ENCODE measurements around the gene RFX7. TPM values are rescaled to one million over a fixed set of nuclear protein-coding genes. Genes with fewer than 3 reads are reported as not detected.

The RFX7 gene
- polyA plus RNA-seq, 2 of the 4 experiments (the other 2 are of a cell fraction), result 11.7 to 14.9 TPM

GRCh38 chr15:56185980-56186379, 57.7 kb downstream of the RFX7 start:
- Histone ChIP-seq H3K4me2 (no peak overlapping the region), H3K27ac (no peak overlapping the region), H3K4me1 (no peaks in the 10 kb centered on the region), H3K9me3 (0 out of 3 replicates have a peak, but pooled peaks cover 4% of the 10 kb centered on the region), H3K4me3 (no peak overlapping the region)
- no peak for ATAC-seq
- TF ChIP-seq KDM1A (IDR thresholded peaks at IDR 0.05; ENCODE audit: low read depth) (no peak), MYC (IDR thresholded peaks at IDR 0.05; ENCODE audit: borderline replicate concordance, low read length) (no peak)
- ChIA-PET CTCF (interaction anchor here (1.3 kb wide), 1 partner anchor 15 kb away, joined by 3 read pairs; no protein-coding TSS in a partner anchor), POLR2A (no interaction called here)
- no peak for FAIRE-seq
- 97% methylated on average over 1 of the region's 1 CpG for WGBS (ENCODE audit: missing lambda C conversion rate)
- no peak for DNase-seq (ENCODE audit: low read depth in 1 of 2, low spot score in 1 of 2)

GRCh38 chr15:56184516-56184915, 59.2 kb downstream of the RFX7 start:
- Histone ChIP-seq H3K4me1 (no peaks in the 10 kb centered on the region), H3K27ac (no peak overlapping the region), H3K4me3 (no peak overlapping the region), H3K4me2 (no peak overlapping the region), H3K9me3 (0 out of 3 replicates have a peak, but pooled peaks cover 4% of the 10 kb centered on the region)
- no peak for DNase-seq (ENCODE audit: low read depth in 1 of 2, low spot score in 1 of 2)
- ATAC-seq, result no peak
- WGBS (ENCODE audit: missing lambda C conversion rate), result 84% methylated on average over 3 of the region's 3 CpGs
- CTCF ChIA-PET, result no interaction called here
- POLR2A ChIA-PET, result no interaction called here
- no peak for FAIRE-seq
- no peak for TF ChIP-seq EP300 (IDR thresholded peaks at IDR 0.05)
- no peak for TF ChIP-seq MYC (IDR thresholded peaks at IDR 0.05; ENCODE audit: borderline replicate concordance, low read length)
- TF ChIP-seq MAX (IDR thresholded peaks at IDR 0.05), result no peak
- TF ChIP-seq PBX3 (IDR thresholded peaks at IDR 0.05), result no peak
- TF ChIP-seq TP53 (CRISPR knock-in tag; IDR thresholded peaks at IDR 0.05), result no peak
- no peak for TF ChIP-seq CBX8 (IDR thresholded peaks at IDR 0.05)
- TF ChIP-seq JUN (IDR thresholded peaks at IDR 0.05), result no peak
- TF ChIP-seq FOSL2 (IDR thresholded peaks at IDR 0.05), result no peak
- TF ChIP-seq FOSL2 (CRISPR knock-in tag; IDR thresholded peaks at IDR 0.05), result no peak
- no peak for TF ChIP-seq RCOR1 (IDR thresholded peaks at IDR 0.05; ENCODE audit: low read depth, low read length)
- no peak for TF ChIP-seq HOXB13 (CRISPR knock-in tag; IDR thresholded peaks at IDR 0.05; ENCODE audit: low read depth)
- no peak for TF ChIP-seq BCL3 (IDR thresholded peaks at IDR 0.05)
- TF ChIP-seq EHF (CRISPR knock-in tag; IDR thresholded peaks at IDR 0.05), result no peak
- TF ChIP-seq HDAC2 (IDR thresholded peaks at IDR 0.05), result no peak

GRCh38 chr15:56180851-56181250, 62.8 kb downstream of the RFX7 start:
- POLR2A ChIA-PET, result no interaction called here
- Histone ChIP-seq H3K4me3 (no peak overlapping the region), H3K9me3 (0 out of 3 replicates have a peak, but pooled peaks cover 4% of the 10 kb centered on the region), H3K4me2 (no peak overlapping the region), H3K27ac (no peak overlapping the region), H3K4me1 (peaks cover 17% of the 10 kb centered on the region)
- 92% methylated on average over 4 of the region's 4 CpGs for WGBS (ENCODE audit: missing lambda C conversion rate)
- FAIRE-seq, result no peak
- DNase-seq (ENCODE audit: low read depth in 1 of 2, low spot score in 1 of 2), result no peak
- no peak for TF ChIP-seq ZNF302 (CRISPR knock-in tag; IDR thresholded peaks at IDR 0.05)
- no peak for TF ChIP-seq MAFK (IDR thresholded peaks at IDR 0.05; ENCODE audit: partially characterized antibody)
- TF ChIP-seq REST (IDR thresholded peaks at IDR 0.05), result no peak
- no peak for TF ChIP-seq ZC3H11A (IDR thresholded peaks at IDR 0.05)
- TF ChIP-seq NR3C1 (IDR thresholded peaks at IDR 0.05), result no peak
- TF ChIP-seq KDM1A (IDR thresholded peaks at IDR 0.05; ENCODE audit: low read depth), result no peak
- TF ChIP-seq E2F6 (IDR thresholded peaks at IDR 0.05; ENCODE audit: borderline replicate concordance, low read depth), result no peak
- no peak for TF ChIP-seq HEYL (CRISPR knock-in tag; IDR thresholded peaks at IDR 0.05)
- no peak for TF ChIP-seq SREBF2 (IDR thresholded peaks at IDR 0.05)
- no peak for TF ChIP-seq EHMT2 (IDR thresholded peaks at IDR 0.05; ENCODE audit: low read depth)
- TF ChIP-seq POLR2AphosphoS2 (conservative IDR thresholded peaks at IDR 0.05; ENCODE audit: low read length), result no peak
- no peak for TF ChIP-seq EP300 (IDR thresholded peaks at IDR 0.05)
- no peak for TF ChIP-seq TP53 (CRISPR knock-in tag; IDR thresholded peaks at IDR 0.05)
- TF ChIP-seq ZSCAN20 (CRISPR knock-in tag; IDR thresholded peaks at IDR 0.05), result no peak
- no peak for TF ChIP-seq EHF (CRISPR knock-in tag; IDR thresholded peaks at IDR 0.05)
- TF ChIP-seq MAX (IDR thresholded peaks at IDR 0.05), result no peak
- CTCF ChIA-PET, result interaction anchor here (1.4 kb wide), 2 partner anchors 8 to 65 kb away, joined by 3 to 4 read pairs; no protein-coding TSS in a partner anchor
- no peak for ATAC-seq

All from A549 (cell line).